HCT116 (cell line): ENCODE measurements around the gene ARVCF. TPM values are rescaled to one million over a fixed set of nuclear protein-coding genes. Genes with fewer than 3 reads are reported as not detected.

Source experiments
- ATAC-seq: fragments of 200-7000 bp; cut with Tn5 transposase; 2 replicates; pipeline ENCODE4 v1.9.1; 2020; ENCODE audit warnings: mild to moderate bottlenecking, moderate library complexity
- BruUV-seq: library from RNA; stranded (reverse); fragments of 400-500 nt; replicated peaks from 2 replicates; lab custom pipeline; 2021; lab: Mats Ljungman, UMichigan
- CTCF ChIA-PET: fragments of 300-600 bp; sonication (Branson Sonifier 250); formaldehyde crosslinking; loops from one replicate; lab custom pipeline; 2021; ENCODE audit warnings: antibody characterized with exemption; lab: Charles Lee
- POLR2A ChIA-PET: fragments of 300-600, 350-600 bp; sonication (Branson Sonifier 250); formaldehyde crosslinking; loops from one replicate; lab custom pipeline; 2021; ENCODE audit warnings: antibody characterized with exemption; lab: Charles Lee
- RAD21 ChIA-PET, 2 experiments: fragments of 300-600 bp; sonication (Branson Sonifier 250); formaldehyde crosslinking; loops; one replicate each; lab custom pipeline; 2023; ENCODE audit warnings: low total read pairs in 2 of 2; ENCODE audit not compliant: uncharacterized antibody in 2 of 2, unreplicated experiment in 2 of 2, low non-redundant PET in 1 of 2; lab: Charles Lee
- DNase-seq: peaks from one replicate; pipeline ENCODE4 v3.0.0-alpha.2; 2010; ENCODE audit warnings: low read depth, low spot score
- H2AFZ ChIP-seq: fragments of 200-600 bp; shearing (Covaris generic), sonication (generic); 2 replicates; pipeline ENCODE4 v1.6.1; 2017; ENCODE audit warnings: low read depth, mixed run types, mixed read lengths, antibody characterized with exemption, low read length; ENCODE audit not compliant: poor library complexity, severe bottlenecking
- H3K27ac ChIP-seq: 2 replicates; pipeline ENCODE4 v1.5.1; 2012; ENCODE audit warnings: low read depth, low read length
- H3K27me3 ChIP-seq: fragments of 200-600 bp; sonication (generic); 2 replicates; pipeline ENCODE4 v1.6.1; 2016; ENCODE audit warnings: mixed run types, low read length, mixed read lengths; ENCODE audit not compliant: insufficient read depth
- H3K36me3 ChIP-seq, 2 experiments: fragments of 200-500 bp in 1 of 2; fragments of 200-600 bp in 1 of 2; sonication (Bioruptor generic) in 1 of 2; sonication (generic) in 1 of 2; 2 replicates each; pipeline versions ENCODE4 v1.5.1 to v1.6.1; 2014 to 2016; ENCODE audit warnings: low read length in 2 of 2, inconsistent platforms in 1 of 2, mixed read lengths in 1 of 2, mixed run types in 1 of 2; ENCODE audit not compliant: insufficient read depth in 2 of 2, control insufficient read depth in 1 of 2
- H3K4me1 ChIP-seq, 2 experiments: fragments of 200-600 bp in 1 of 2; sonication (generic) in 1 of 2; 2 replicates each; pipeline versions ENCODE4 v1.5.1 to v1.6.1; 2012 to 2017; ENCODE audit warnings: low read length in 2 of 2, inconsistent platforms in 1 of 2, mild to moderate bottlenecking in 1 of 2, mixed read lengths in 1 of 2, mixed run types in 1 of 2, moderate library complexity in 1 of 2; ENCODE audit not compliant: insufficient read depth in 2 of 2, control insufficient read depth in 1 of 2
- H3K4me2 ChIP-seq: fragments of 200-600 bp; sonication (generic); 2 replicates; pipeline ENCODE4 v1.6.1; 2017; ENCODE audit warnings: mixed run types, low read length, mixed read lengths
- H3K4me3 ChIP-seq, 2 experiments: fragments of 200-600 bp in 1 of 2; sonication (generic) in 1 of 2; replicated peaks in 1 of 2; 2 replicates each; pipeline ENCODE4 v1.5.1; 2011 to 2016; ENCODE audit warnings: low read length in 2 of 2, control low read depth in 1 of 2, low read depth in 1 of 2, mild to moderate bottlenecking in 1 of 2, mixed read lengths in 1 of 2, mixed run types in 1 of 2
- H3K79me2 ChIP-seq: fragments of 200-600 bp; sonication (generic); 2 replicates; pipeline ENCODE4 v1.6.1; 2017; ENCODE audit warnings: mild to moderate bottlenecking, mixed run types, low read length, moderate library complexity, mixed read lengths; ENCODE audit not compliant: insufficient read depth
- H3K9ac ChIP-seq: fragments of 200-600 bp; sonication (generic); 2 replicates; pipeline ENCODE4 v1.6.1; 2016; ENCODE audit warnings: low read length, mixed read lengths
- H3K9me2 ChIP-seq: fragments of 200-600 bp; sonication (generic), shearing (Covaris generic); 2 replicates; pipeline ENCODE4 v1.6.1; 2017; ENCODE audit warnings: mixed run types, mild to moderate bottlenecking, moderate library complexity; ENCODE audit not compliant: insufficient read depth
- H3K9me3 ChIP-seq, 2 experiments: fragments of 200-500 bp in 1 of 2; fragments of 200-600 bp in 1 of 2; sonication (Bioruptor generic) in 1 of 2; sonication (generic) in 1 of 2; 2 replicates each; pipeline ENCODE4 v1.6.1; 2014 to 2017; ENCODE audit warnings: low read length in 2 of 2, mixed read lengths in 2 of 2, inconsistent platforms in 1 of 2, low read depth in 1 of 2, mild to moderate bottlenecking in 1 of 2, mixed run types in 1 of 2, moderate library complexity in 1 of 2; ENCODE audit not compliant: control insufficient read depth in 1 of 2, insufficient read depth in 1 of 2
- H4K20me1 ChIP-seq: fragments of 200-600 bp; sonication (generic), shearing (Covaris generic); 2 replicates; pipeline ENCODE4 v1.6.1; 2017; ENCODE audit warnings: mixed run types, mild to moderate bottlenecking, moderate library complexity; ENCODE audit not compliant: insufficient read depth
- CBX3 ChIP-seq: IDR thresholded peaks from 2 replicates; pipeline ENCODE4 v1.6.1; 2012; ENCODE audit warnings: low read depth
- CEBPB ChIP-seq: IDR thresholded peaks from 2 replicates; pipeline ENCODE4 v1.6.1; 2012; ENCODE audit warnings: low read depth
- EGR1 ChIP-seq: IDR thresholded peaks from 2 replicates; pipeline ENCODE4 v1.6.1; 2012; ENCODE audit warnings: low read depth
- ELF1 ChIP-seq: IDR thresholded peaks from 2 replicates; pipeline ENCODE4 v1.6.1; 2012; ENCODE audit warnings: low read depth, borderline replicate concordance
- FOSL1 ChIP-seq: IDR thresholded peaks from 2 replicates; pipeline ENCODE4 v1.6.1; 2012; ENCODE audit warnings: low read depth
- JUND ChIP-seq: IDR thresholded peaks from 2 replicates; pipeline ENCODE4 v1.6.1; 2012
- POLR2A ChIP-seq: IDR thresholded peaks from 2 replicates; pipeline ENCODE4 v1.7.0; 2011; ENCODE audit warnings: borderline replicate concordance; ENCODE audit not compliant: insufficient read depth, insufficient read length; ENCODE audit errors: extremely low read depth
- POLR2AphosphoS5 ChIP-seq: IDR thresholded peaks from 2 replicates; pipeline ENCODE4 v1.6.1; 2011; ENCODE audit warnings: mild to moderate bottlenecking, low read depth, low read length, moderate library complexity
- SP1 ChIP-seq: IDR thresholded peaks from 2 replicates; pipeline ENCODE4 v1.6.1; 2012; ENCODE audit warnings: low read depth
- TCF7L2 ChIP-seq: IDR thresholded peaks from 2 replicates; pipeline ENCODE4 v1.7.0; 2011; ENCODE audit warnings: borderline replicate concordance, inconsistent platforms; ENCODE audit not compliant: insufficient read depth, insufficient read length; ENCODE audit errors: extremely low read depth
- YY1 ChIP-seq: IDR thresholded peaks from 2 replicates; pipeline ENCODE4 v1.6.1; 2011; ENCODE audit warnings: low read length, low read depth, moderate library complexity, mild to moderate bottlenecking; ENCODE audit not compliant: insufficient replicate concordance; ENCODE audit errors: extremely low read depth
- ZFX ChIP-seq: fragments of 450-650 bp; IDR thresholded peaks from 2 replicates; pipeline ENCODE4 v1.6.1; 2017
- ZNF274 ChIP-seq: fragments of 200-500 bp; sonication (Bioruptor generic); IDR thresholded peaks from 2 replicates; pipeline ENCODE4 v1.6.1; 2014; ENCODE audit warnings: mild to moderate bottlenecking, low read depth, low read length, inconsistent platforms
- intact Hi-C: fragments of 100-400 bp; cut with micrococcal nuclease; formaldehyde crosslinking; loops from 2 replicates; pipeline ENCODE4 v1.10.0; 2022
- total RNA-seq: library from RNA; stranded (reverse); gene quantifications from one replicate; pipeline ENCODE4 v1.2.1, GENCODE V29; 2021; ENCODE audit not compliant: unreplicated experiment
- TF ChIP-seq, protein P1 (sequence below): IDR thresholded peaks from 2 replicates; pipeline ENCODE4 v1.6.1; 2012
- TF ChIP-seq, protein P2 (sequence below): IDR thresholded peaks from 2 replicates; pipeline ENCODE4 v1.6.1; 2012; ENCODE audit warnings: low read depth
- TF ChIP-seq, protein P3 (sequence below): IDR thresholded peaks from 2 replicates; pipeline ENCODE4 v1.6.1; 2012
- TF ChIP-seq, protein P4 (sequence below), 3 experiments: fragments of 200-600 bp in 1 of 3; sonication (generic) in 1 of 3; IDR thresholded peaks in 2 of 3; conservative IDR thresholded peaks in 1 of 3; 2 replicates each; pipeline ENCODE4 v1.5.1; 2012 to 2017; ENCODE audit warnings: low read depth in 2 of 3, low read length in 2 of 3, antibody characterized with exemption in 1 of 3, borderline replicate concordance in 1 of 3, control low read depth in 1 of 3, mild to moderate bottlenecking in 1 of 3, mixed read lengths in 1 of 3, mixed run types in 1 of 3, moderate library complexity in 1 of 3; ENCODE audit not compliant: insufficient read depth in 1 of 3
- TF ChIP-seq, protein P5 (sequence below): IDR thresholded peaks from 2 replicates; pipeline ENCODE4 v1.6.1; 2011; ENCODE audit warnings: mild to moderate bottlenecking, low read length, moderate library complexity; ENCODE audit not compliant: insufficient replicate concordance; ENCODE audit errors: extremely low read depth

ARVCF gene
- total RNA-seq, 1 experiment from 2014 or later: 42.8 TPM

DNA sequence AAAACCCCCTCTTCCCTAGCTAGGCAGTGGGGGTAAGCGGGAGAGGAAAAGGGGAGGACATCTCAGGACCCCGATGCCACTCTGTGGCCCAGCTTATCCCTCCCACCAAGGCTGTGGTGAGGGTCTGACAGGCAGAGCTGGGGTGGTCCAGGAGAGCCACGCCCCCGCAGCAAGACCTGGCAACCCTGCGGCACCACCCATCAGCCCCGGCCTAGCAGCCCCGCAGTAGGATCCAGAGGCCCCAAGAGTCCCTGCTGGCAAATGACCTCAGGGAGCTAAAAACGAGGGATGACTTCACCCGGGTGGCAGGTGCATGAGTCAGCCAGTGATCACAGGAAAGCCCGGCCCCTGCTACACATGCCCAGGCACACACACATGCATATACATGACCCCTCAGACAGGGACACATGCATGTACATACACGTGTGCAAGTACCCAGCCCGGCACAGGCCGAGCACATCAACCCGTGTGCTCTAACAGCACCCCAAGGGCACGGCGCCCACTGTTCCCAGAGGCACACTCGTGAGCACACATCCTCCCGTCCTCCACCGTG lies 32.3 kb downstream of the ARVCF start:
- POLR2A ChIA-PET: interaction anchor here (1.4 kb wide), 2 partner anchors 9 to 79 kb away, joined by 4 to 5 read pairs; no protein-coding TSS in a partner anchor
- Histone ChIP-seq H3K79me2 (peaks cover 16% of the 10 kb centered on the region), H4K20me1 (no peaks in the 10 kb centered on the region), H3K4me3 (peak overlapping the region; percentile 16 to 28; a peak in 3 of 4 replicates), H3K27me3 (no peaks in the 10 kb centered on the region), H3K36me3 (peaks cover 0 to 3% of the 10 kb centered on the region in 2 experiments; a peak in 1 of 4 replicates), H3K27ac (peak overlapping the region; percentile 68), H3K4me1 (peaks cover 37 to 45% of the 10 kb centered on the region in 2 experiments), H3K9me3 (no peaks in the 10 kb centered on the region), H2AFZ (no peak overlapping the region), H3K9me2 (no peaks in the 10 kb centered on the region), H3K4me2 (peak overlapping the region; percentile 96), H3K9ac (peak overlapping the region; percentile 60)
- ATAC-seq (peak; percentile 72), DNase-seq (peak; percentile 55)
- no TSS peak for BruUV-seq
- TF ChIP-seq CBX3 (no peak), YY1 (no peak), POLR2A (no peak), ZNF274 (no peak), ZFX (no peak), JUND (no peak; the same call in none of the 2 replicates), TCF7L2 (peak; percentile 84), EGR1 (no peak), POLR2AphosphoS5 (0 out of 2 replicates have a peak, but pooled peaks have one; percentile 29), CEBPB (no peak), ELF1 (no peak), FOSL1 (no peak), SP1 (peak; percentile 53)
- TF ChIP-seq, protein P1, sequence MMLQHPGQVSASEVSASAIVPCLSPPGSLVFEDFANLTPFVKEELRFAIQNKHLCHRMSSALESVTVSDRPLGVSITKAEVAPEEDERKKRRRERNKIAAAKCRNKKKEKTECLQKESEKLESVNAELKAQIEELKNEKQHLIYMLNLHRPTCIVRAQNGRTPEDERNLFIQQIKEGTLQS: no peak; the same call in 1 of the 2 replicates
- TF ChIP-seq, protein P2, sequence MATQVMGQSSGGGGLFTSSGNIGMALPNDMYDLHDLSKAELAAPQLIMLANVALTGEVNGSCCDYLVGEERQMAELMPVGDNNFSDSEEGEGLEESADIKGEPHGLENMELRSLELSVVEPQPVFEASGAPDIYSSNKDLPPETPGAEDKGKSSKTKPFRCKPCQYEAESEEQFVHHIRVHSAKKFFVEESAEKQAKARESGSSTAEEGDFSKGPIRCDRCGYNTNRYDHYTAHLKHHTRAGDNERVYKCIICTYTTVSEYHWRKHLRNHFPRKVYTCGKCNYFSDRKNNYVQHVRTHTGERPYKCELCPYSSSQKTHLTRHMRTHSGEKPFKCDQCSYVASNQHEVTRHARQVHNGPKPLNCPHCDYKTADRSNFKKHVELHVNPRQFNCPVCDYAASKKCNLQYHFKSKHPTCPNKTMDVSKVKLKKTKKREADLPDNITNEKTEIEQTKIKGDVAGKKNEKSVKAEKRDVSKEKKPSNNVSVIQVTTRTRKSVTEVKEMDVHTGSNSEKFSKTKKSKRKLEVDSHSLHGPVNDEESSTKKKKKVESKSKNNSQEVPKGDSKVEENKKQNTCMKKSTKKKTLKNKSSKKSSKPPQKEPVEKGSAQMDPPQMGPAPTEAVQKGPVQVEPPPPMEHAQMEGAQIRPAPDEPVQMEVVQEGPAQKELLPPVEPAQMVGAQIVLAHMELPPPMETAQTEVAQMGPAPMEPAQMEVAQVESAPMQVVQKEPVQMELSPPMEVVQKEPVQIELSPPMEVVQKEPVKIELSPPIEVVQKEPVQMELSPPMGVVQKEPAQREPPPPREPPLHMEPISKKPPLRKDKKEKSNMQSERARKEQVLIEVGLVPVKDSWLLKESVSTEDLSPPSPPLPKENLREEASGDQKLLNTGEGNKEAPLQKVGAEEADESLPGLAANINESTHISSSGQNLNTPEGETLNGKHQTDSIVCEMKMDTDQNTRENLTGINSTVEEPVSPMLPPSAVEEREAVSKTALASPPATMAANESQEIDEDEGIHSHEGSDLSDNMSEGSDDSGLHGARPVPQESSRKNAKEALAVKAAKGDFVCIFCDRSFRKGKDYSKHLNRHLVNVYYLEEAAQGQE: no peak
- TF ChIP-seq, protein P3, sequence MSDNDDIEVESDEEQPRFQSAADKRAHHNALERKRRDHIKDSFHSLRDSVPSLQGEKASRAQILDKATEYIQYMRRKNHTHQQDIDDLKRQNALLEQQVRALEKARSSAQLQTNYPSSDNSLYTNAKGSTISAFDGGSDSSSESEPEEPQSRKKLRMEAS: no peak; the same call in 1 of the 2 replicates
- TF ChIP-seq, protein P4, sequence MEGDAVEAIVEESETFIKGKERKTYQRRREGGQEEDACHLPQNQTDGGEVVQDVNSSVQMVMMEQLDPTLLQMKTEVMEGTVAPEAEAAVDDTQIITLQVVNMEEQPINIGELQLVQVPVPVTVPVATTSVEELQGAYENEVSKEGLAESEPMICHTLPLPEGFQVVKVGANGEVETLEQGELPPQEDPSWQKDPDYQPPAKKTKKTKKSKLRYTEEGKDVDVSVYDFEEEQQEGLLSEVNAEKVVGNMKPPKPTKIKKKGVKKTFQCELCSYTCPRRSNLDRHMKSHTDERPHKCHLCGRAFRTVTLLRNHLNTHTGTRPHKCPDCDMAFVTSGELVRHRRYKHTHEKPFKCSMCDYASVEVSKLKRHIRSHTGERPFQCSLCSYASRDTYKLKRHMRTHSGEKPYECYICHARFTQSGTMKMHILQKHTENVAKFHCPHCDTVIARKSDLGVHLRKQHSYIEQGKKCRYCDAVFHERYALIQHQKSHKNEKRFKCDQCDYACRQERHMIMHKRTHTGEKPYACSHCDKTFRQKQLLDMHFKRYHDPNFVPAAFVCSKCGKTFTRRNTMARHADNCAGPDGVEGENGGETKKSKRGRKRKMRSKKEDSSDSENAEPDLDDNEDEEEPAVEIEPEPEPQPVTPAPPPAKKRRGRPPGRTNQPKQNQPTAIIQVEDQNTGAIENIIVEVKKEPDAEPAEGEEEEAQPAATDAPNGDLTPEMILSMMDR (IDR thresholded peaks at IDR 0.05 in 2 of 3, conservative IDR thresholded peaks at IDR 0.05 in 1 of 3; ENCODE audit: borderline replicate concordance in 1 of 3, insufficient read depth in 1 of 3, low read depth in 2 of 3, low read length in 2 of 3): no peak
- TF ChIP-seq, protein P5, sequence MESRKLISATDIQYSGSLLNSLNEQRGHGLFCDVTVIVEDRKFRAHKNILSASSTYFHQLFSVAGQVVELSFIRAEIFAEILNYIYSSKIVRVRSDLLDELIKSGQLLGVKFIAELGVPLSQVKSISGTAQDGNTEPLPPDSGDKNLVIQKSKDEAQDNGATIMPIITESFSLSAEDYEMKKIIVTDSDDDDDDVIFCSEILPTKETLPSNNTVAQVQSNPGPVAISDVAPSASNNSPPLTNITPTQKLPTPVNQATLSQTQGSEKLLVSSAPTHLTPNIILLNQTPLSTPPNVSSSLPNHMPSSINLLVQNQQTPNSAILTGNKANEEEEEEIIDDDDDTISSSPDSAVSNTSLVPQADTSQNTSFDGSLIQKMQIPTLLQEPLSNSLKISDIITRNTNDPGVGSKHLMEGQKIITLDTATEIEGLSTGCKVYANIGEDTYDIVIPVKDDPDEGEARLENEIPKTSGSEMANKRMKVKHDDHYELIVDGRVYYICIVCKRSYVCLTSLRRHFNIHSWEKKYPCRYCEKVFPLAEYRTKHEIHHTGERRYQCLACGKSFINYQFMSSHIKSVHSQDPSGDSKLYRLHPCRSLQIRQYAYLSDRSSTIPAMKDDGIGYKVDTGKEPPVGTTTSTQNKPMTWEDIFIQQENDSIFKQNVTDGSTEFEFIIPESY: no peak
- intact Hi-C loops: loop anchor here (10.0 kb wide), 1 partner anchor 101 kb away; the partner anchor contains the start of gene DGCR8
- CTCF ChIA-PET: interaction anchor here (0.6 to 1.2 kb wide), 3 partner anchors 14 to 145 kb away, joined by 3 read pairs; no protein-coding TSS in a partner anchor
- RAD21 ChIA-PET: no interaction called here
